Stimulated activated CD4-positive, alpha-beta T cell treated with anti-CD3 and anti-CD28 coated beads, Interleukin-4, amount 100 ng/mL, for 1 hour (primary cell): ENCODE data around the gene DCHS2.
"Not testable (repeated sequence)": the region's sequence is repeated elsewhere in the genome, so short reads cannot be mapped to it uniquely, and the experiment has no call there.

Experiments
- DNase-seq: peaks from one replicate; pipeline ENCODE4 v3.0.0-alpha.2; 2020

DCHS2 gene

DNA sequence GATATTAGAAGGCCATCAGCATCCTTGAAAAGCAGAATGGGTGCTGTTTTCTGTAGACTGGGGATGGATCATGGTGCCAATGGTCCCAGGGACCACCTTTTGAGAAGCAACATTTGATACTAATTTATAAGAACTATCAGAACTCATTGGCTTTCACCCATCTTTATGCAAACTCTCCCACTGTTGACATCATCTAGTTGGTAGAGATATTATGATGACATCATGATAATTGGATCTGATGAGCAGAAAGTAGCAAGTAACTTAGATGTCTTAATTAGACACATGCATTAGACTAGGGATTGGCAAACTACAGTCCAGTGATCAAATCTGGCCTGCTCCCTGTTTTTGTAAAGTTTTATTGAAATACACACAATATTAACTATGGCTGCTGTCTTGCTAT is 181.0 kb downstream of the DCHS2 start:
- no peak for DNase-seq

- DNase-seq = no peak
Observed at GRCh38 chr4:154308207-154308606, 183.4 kb downstream of the DCHS2 start.

DNA sequence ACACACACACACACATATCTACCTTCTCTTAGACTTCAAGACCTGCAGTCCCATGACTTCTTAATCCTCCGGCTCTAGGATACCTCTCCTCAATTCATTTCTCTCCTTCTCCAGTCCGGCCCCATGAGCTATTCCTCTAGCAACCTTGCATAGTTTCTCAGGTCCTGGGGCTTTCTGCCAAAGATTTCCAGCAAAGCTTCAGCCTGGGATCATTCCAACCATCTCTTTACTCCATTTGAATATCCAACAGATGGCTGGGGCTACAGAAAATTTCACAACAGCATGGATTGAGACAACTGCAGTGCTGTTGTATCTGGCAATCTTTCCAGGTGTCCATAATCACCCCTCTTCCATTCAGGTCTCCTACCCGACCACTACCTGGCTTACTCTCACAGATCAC is 184.1 kb downstream of the DCHS2 start:
- DNase-seq = no peak

DNA sequence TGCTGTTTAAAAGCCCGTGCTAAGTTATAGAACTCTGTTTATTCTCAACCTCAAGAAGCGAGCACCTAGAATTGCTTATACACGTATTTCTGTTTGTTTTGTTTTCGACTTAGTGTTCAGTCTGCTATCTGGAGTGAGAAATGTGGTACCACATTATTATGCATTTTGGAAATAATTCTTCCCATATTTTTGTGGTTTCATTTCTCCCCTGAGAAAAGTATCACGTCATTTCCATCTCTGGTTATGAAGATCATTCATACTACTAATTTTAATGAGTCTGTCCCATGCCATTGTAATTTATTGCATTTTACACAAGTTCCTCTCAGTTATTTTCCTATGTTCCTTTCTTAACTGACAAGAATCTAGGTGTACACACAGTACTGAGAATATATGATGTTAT is 186.0 kb downstream of the DCHS2 start:
- DNase-seq = no peak

GRCh38 chr4:154304679-154305078 is 186.9 kb downstream of the DCHS2 start:
- no peak for DNase-seq

DNA sequence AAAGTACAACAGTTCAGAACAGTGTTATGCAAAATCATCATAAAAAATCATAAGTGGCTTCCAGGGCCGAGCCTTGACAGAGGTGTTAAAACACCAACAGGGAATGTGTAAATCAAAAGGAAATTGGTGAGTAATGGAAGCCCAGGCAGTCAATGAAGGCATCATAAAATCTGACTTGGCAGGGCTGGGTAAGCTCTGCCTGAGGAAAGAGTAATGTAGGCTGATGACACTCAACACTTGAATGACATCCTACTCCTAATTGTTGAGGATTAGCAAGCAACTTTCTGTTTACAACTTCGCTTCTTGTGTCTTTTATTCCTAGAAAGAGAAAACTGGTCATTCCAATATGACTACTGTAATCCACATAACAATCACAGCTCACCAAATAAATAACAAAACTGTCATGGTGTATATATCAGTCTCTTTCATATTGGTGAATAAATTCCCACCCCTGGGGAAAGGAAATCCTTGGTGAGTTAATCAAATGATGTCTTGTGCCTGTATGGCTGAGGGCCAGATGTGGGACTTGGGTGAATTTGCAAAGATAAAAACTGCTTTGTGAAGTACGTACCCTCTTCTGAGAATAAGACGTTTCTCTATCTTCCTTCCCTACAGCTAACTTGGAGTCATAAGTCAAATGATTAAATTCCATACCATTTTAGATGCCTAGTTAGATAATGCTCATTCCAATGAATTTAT is 196.8 kb downstream of the DCHS2 start:
- DNase-seq = no peak

DNA sequence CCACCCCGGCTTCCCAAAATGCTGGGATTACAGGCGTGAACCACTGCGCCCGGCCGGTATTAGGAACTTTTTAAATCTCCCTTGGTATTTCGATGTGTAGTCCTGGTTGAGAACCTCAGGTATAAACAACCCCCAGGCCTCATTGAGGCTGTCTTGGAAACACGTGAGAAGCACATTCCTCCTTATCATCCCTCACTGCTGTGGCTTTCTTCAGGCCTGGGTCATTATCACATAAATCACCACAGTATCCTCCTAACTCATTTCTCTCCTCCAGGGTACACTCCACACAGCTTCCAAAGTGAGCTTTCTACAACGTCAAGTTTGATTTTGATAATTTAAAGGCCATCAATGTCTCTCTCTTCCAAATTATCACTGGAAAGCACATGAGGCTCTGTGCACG is 198.2 kb downstream of the DCHS2 start:
- DNase-seq = no peak

DNA sequence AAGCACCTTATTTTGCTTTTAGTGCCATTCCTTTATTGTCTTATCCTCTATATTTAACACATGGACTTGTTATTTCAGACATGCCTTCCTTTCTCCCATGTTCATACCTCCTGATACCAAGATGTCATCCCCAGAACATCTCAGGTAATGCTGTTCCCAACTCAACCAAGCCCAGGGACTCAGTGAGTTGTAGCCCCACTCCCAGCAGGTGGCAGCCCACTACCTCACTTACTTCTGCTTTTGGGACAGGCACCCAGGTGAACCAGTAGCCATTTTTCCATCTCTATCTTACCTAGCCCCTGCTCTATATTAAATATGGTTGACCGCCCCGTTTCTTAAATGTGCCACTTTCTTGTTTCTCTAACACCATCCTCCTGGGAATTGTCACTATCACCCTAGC is 199.0 kb downstream of the DCHS2 start:
- no peak for DNase-seq

GRCh38 chr4:154277172-154277571 is 214.4 kb downstream of the DCHS2 start:
- DNase-seq = no peak

GRCh38 chr4:154276496-154276895 is 215.1 kb downstream of the DCHS2 start:
- DNase-seq = no peak

- no peak for DNase-seq
Observed at GRCh38 chr4:154254999-154255398, 236.6 kb downstream of the DCHS2 start.

DNA sequence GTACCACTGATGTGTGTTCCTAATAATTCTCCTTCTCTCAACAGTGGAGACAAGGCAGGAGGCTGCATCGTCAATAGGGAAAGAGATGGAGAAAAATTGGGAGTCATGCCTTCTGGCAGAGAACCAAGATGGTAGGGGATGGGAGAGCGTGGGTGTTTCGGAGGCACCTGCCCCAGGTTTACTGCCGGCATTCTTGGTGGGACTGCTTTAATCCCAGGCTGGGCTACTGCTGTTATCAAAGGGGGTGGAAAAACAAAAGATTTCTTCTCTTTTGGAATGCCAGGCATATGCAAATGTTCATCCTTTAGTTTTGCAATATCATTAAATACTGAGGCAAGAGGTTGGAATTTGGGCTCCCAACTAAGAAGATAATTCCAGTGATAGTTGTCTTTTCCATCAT is 257.0 kb downstream of the DCHS2 start:
- DNase-seq = no peak

DNA sequence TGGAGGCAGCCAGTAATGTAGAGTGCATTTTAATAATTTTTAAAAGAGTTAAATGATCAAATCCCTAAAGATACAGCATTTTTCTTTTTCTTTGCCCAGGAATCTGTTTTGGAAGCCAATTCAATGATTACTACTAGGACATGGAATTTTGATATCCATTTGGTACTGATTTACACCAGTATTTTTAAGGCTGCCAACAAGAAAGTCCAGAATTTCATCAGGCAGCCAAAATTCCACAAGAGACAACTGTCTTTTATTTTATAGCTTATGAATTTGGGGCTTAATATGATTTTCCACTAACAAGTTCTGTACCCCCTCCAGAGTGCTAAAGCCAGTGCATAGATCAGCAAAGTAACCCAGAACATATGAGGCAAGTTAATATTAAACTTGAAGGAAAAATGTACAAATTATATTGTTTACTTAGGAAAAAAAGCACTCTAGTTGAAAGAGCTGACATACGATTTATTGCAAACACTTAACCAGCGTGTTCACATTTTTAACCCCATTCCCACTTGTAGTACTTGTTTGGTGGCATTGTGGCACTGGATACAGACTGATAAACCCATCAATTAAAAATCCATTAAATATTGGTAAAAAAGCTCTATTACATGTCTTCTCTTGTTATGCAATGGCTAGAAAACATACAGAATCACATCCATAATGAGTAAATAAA is 259.7 kb downstream of the DCHS2 start:
- no peak for DNase-seq

DNA sequence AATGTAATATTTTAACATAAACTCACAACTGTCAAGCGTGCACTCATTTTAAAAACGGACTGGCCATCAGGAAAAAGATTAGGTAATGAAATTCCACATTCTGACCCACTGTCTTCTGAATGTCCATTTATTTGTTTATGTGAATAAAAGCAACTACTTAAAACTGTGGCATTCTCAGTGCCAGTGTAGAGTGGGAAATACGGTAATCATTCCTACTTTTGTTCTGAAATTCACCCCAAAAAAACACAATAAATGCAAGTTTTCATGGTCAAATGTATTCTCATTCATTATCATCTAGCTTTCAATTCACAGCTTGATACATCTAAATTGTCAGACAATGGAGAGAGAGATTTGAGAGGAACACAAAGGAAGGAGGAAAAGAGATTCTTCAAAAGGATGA is 260.9 kb downstream of the DCHS2 start:
- DNase-seq = no peak

DNA sequence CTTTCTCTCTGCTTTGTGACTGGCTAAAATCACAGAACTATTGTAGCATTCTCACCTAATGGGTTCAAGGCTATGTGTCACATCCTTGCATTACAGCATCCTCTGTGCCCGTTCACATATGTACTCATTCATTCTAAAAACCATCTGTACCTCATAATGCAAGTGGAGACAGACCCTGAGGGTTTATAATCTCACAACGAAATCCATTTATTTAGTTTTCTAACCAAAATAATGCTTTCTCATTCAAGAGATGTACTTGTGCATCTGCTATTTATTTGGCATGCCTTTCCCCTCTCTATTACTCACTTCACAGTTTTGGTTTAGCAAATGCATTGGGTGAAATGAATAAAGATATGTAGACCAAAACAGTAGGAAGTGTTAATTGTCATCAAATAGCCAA is 261.5 kb downstream of the DCHS2 start:
- no peak for DNase-seq

DNA sequence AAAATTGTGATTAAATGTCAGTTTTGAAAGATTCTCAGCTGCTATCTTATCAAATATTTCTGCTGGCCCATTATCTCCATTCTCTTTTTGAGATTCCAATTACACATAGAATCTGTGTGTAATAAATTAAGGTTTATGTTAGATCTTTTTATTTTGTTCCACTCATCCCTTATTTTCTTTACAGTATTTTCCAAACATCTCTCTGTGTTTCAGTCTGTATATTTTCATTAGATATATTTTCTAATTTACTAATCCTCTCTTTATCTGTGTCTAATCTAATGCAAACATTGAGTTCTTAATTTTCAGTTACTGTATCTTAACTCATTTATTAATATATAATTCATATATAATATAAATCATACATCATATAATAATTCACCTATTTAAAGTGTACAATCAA is 268.7 kb downstream of the DCHS2 start:
- no peak for DNase-seq

DNA sequence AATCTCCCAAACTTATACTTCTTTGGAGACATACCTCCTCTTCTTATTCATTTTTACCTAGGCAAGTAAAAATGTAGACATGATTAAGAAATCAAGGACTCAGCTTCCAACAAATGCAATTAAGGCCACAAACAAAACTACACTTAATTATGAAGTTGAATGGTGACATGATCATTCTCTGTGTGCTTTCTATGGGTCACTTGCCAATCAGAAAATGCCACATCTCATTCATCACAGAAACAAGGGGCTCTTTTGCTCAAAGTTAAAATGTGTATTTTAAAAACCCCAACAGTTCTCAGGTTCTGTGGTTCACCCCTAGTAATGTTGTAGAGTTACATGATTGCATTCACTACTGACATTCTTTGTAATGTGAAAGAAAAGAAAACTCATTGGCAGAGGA is 273.5 kb downstream of the DCHS2 start:
- DNase-seq = no peak

GRCh38 chr4:154217384-154217783 is 274.2 kb downstream of the DCHS2 start:
- not testable (repeated sequence) for DNase-seq

- no peak for DNase-seq
Observed at GRCh38 chr4:154211506-154211905, 280.1 kb downstream of the DCHS2 start.

GRCh38 chr4:154208424-154208823 is 283.2 kb downstream of the DCHS2 start:
- DNase-seq = no peak

- no peak for DNase-seq
Observed at GRCh38 chr4:154205471-154205870, 286.1 kb downstream of the DCHS2 start.

DNA sequence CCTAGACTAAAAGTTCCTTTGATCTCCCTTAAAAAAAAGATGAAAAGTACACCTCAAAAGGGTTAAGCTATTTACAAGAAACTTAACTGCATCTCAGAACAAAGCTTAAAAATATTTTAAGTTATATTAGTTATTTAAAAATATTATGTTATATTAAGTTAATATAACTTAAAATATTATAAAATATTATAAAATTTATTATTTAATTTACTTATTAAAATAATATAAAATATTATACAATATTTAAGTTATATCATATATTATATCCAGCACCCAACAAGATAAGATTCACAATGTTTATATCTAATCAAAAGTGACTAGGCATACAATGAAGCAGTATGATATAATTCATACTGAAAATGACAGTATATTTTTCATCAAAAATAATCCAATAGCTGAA is 296.9 kb downstream of the DCHS2 start:
- DNase-seq = no peak

GRCh38 chr4:154192585-154192984 is 299.0 kb downstream of the DCHS2 start:
- no peak for DNase-seq

DNA sequence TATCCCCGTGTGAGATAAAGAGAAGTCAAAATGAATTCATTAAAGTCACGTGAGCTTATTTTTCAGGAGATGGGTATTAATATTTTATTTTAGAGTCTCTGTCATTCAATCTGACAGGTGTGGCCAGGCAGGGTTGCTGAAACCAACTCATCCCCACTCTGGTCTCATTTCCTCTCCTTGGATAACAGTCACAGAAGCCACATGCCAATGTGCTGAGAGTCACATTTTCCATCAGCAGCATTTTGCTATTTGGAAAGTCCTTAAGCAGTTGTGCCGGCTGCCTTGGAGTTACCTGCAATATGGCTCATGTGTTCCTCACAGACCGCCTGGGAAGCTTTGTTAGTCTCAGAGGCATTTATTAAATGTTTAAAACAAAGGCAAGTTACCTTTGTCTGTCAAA is 302.3 kb downstream of the DCHS2 start:
- DNase-seq = no peak

DNA sequence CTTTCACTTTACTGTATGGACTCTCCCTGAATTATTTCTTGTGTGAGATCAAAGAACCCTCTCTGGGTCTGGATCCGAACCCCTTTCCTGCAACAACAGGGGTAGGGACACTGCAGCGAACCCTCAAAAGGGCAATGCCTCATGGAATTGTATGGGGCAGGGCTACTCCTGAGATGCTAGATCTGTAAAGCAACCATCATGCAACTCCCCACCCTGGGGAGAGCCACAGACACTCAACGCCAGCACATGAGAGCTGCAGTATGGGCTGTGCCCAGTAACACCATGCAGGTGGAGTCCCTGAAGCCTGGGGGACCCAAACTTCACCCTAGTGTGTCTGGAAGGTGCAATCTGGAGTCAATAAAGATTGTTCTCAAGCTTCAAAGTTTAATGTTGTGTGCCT is 304.7 kb downstream of the DCHS2 start:
- DNase-seq = no peak
